ENCODE results near the gene MT3. TPM values are rescaled to one million over a fixed set of nuclear protein-coding genes. Genes with fewer than 3 reads are reported as not detected.
"Not testable (repeated sequence)": the region's sequence is repeated elsewhere in the genome, so short reads cannot be mapped to it uniquely, and the experiment has no call there.

Gene MT3
- total RNA-seq, 1 donor from 2014 or later = not detected

DNA sequence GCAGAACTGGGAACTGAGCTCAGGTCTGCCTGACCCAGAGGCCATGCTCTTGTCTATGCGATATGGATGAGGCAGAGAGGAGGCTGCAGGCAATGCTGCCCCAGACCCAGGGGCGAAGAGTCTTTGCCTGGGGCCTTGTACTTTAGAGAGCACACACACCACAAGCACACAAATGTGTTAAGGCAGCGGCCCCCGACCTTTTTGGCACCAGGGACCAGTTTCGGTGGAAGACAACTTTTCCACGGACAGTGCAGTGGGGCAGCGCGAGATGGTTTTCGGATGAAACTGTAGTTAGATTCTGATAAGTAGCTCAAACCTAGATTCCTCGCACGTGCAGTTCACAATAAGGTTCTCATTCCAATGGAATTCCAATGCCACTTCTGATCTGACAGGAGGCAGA, 17.8 kb upstream of the MT3 start:
- Histone ChIP-seq H3K27ac (no peak overlapping the region), H3K4me3 (no peak overlapping the region), H3K36me3 (no peaks in the 10 kb centered on the region), H3K4me1 (no peaks in the 10 kb centered on the region), H3K27me3 (no peaks in the 10 kb centered on the region), H3K9me3 (no peaks in the 10 kb centered on the region)
- intact Hi-C loops (cut with DNase I) = no loop called here
- TF ChIP-seq, protein P1, sequence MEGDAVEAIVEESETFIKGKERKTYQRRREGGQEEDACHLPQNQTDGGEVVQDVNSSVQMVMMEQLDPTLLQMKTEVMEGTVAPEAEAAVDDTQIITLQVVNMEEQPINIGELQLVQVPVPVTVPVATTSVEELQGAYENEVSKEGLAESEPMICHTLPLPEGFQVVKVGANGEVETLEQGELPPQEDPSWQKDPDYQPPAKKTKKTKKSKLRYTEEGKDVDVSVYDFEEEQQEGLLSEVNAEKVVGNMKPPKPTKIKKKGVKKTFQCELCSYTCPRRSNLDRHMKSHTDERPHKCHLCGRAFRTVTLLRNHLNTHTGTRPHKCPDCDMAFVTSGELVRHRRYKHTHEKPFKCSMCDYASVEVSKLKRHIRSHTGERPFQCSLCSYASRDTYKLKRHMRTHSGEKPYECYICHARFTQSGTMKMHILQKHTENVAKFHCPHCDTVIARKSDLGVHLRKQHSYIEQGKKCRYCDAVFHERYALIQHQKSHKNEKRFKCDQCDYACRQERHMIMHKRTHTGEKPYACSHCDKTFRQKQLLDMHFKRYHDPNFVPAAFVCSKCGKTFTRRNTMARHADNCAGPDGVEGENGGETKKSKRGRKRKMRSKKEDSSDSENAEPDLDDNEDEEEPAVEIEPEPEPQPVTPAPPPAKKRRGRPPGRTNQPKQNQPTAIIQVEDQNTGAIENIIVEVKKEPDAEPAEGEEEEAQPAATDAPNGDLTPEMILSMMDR (IDR thresholded peaks at IDR 0.05) = no peak
- no peak for DNase-seq (ENCODE audit: low spot score in 2 of 2)

- Histone ChIP-seq H3K4me3 (no peak overlapping the region), H3K9me3 (no peaks in the 10 kb centered on the region), H3K27ac (no peak overlapping the region), H3K27me3 (no peaks in the 10 kb centered on the region), H3K36me3 (no peaks in the 10 kb centered on the region), H3K4me1 (no peaks in the 10 kb centered on the region)
- TF ChIP-seq, protein P1 (IDR thresholded peaks at IDR 0.05) = no peak
- intact Hi-C loops (cut with DNase I) = no loop called here
- no peak for DNase-seq (ENCODE audit: low spot score in 2 of 2)
These were observed 14.7 kb upstream of the MT3 start for GRCh38 chr16:56574625-56575024.

GRCh38 chr16:56576585-56577299, 12.6 kb upstream of the MT3 start:
- TF ChIP-seq, protein P1 (IDR thresholded peaks at IDR 0.05) = peak; percentile 45 to 71 (median 67)
- H3K27me3 ChIP-seq = no peaks in the 10 kb centered on the region
- no peaks in the 10 kb centered on the region for H3K36me3 ChIP-seq
- H3K9me3 ChIP-seq = no peaks in the 10 kb centered on the region
- H3K4me1 ChIP-seq = no peaks in the 10 kb centered on the region
- intact Hi-C loops (cut with DNase I) = loop anchor here (1.0 kb wide), 1 partner anchor 126 kb away; no protein-coding TSS in a partner anchor
- DNase-seq (ENCODE audit: low spot score in 2 of 2) = peak in 1 of 2 donors; percentile 82
- H3K27ac ChIP-seq = no peak overlapping the region
- H3K4me3 ChIP-seq = no peak overlapping the region

DNA sequence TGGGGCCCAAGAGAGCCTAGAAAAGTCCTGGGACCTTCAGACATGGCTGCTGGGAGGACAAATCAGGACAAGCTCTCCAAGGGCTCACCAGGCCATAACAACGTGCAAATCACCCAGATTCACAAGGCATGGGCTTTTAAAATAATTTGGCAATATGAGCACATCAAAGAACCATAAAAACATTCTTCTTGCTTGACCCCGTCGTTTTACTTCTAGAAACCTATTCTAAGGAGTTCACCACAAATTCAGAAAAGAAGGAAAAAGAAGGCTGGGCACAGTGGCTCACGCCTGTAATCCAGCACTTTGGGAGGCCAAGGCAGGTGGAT, 12.1 kb upstream of the MT3 start:
- no peaks in the 10 kb centered on the region for H3K9me3 ChIP-seq
- H3K27ac ChIP-seq = no peak overlapping the region
- no peaks in the 10 kb centered on the region for H3K4me1 ChIP-seq
- no peak overlapping the region for H3K4me3 ChIP-seq
- H3K27me3 ChIP-seq = no peaks in the 10 kb centered on the region
- TF ChIP-seq, protein P1 (IDR thresholded peaks at IDR 0.05) = no peak
- no peak for DNase-seq (ENCODE audit: low spot score in 2 of 2)
- intact Hi-C loops (cut with DNase I) = loop anchor here (1.0 kb wide), 1 partner anchor 125 kb away; no protein-coding TSS in a partner anchor
- no peaks in the 10 kb centered on the region for H3K36me3 ChIP-seq

GRCh38 chr16:56580391-56581048, 8.8 kb upstream of the MT3 start:
- no peak for DNase-seq (ENCODE audit: low spot score in 2 of 2)
- Histone ChIP-seq H3K4me1 (no peaks in the 10 kb centered on the region), H3K9me3 (no peaks in the 10 kb centered on the region), H3K36me3 (no peaks in the 10 kb centered on the region), H3K27me3 (no peaks in the 10 kb centered on the region), H3K27ac (no peak overlapping the region), H3K4me3 (no peak overlapping the region)
- TF ChIP-seq, protein P1 (IDR thresholded peaks at IDR 0.05) = no peak
- intact Hi-C loops (cut with DNase I) = no loop called here

DNA sequence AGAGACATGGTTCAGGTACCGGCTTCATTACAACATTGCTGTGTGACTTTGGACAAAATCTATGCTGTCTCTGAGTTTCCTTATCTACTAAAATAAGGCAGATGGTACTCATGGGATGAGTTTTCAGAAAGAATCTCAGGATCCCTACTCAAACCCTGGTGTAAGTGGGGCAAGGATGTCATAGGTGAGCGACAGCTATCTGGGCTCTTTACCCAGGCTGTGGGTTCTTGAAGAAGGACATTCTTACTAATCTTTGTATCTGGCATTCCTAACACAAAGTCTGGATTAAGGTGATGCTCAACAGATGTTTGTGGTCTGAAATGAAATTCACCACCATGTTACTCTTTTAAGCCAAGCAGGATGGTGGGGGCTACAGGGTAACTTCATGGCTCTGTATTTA, 6.4 kb upstream of the MT3 start:
- H3K4me3 ChIP-seq; intact Hi-C loops (cut with DNase I): not testable (repeated sequence)

More for the DNA sequence above, 6.4 kb upstream of the MT3 start:
- H3K9me3 ChIP-seq; H3K27me3 ChIP-seq; DNase-seq (ENCODE audit: low spot score in 2 of 2); H3K4me1 ChIP-seq; H3K36me3 ChIP-seq; H3K27ac ChIP-seq: not testable (repeated sequence)
